GM21786 (cell line): ENCODE measurements around the gene TRIM28.

Source experiments
- ATAC-seq: cut with Tn5 transposase; IDR thresholded peaks from one replicate; pipeline ENCODE4 v1.9.1; 2021; ENCODE audit not compliant: unreplicated experiment

TRIM28 gene

GRCh38 chr19:58547323-58548312 lies 3.8 kb downstream of the TRIM28 start:
- no peak for ATAC-seq

- no peak for ATAC-seq
Observed at GRCh38 chr19:58548859-58549663, 5.2 kb downstream of the TRIM28 start.

GRCh38 chr19:58549664-58550361 lies 5.9 kb downstream of the TRIM28 start:
- no peak for ATAC-seq

GRCh38 chr19:58550362-58551122 lies 6.7 kb downstream of the TRIM28 start:
- ATAC-seq = no peak

GRCh38 chr19:58551123-58551497 lies 7.2 kb downstream of the TRIM28 start:
- no peak for ATAC-seq

- no peak for ATAC-seq
Observed at GRCh38 chr19:58551577-58552471, 8.0 kb downstream of the TRIM28 start.

GRCh38 chr19:58552655-58553054 lies 8.8 kb downstream of the TRIM28 start:
- ATAC-seq = no peak

- ATAC-seq = no peak
Observed at GRCh38 chr19:58553799-58554493, 10.1 kb downstream of the TRIM28 start.

- peak; percentile 25 for ATAC-seq
Observed at GRCh38 chr19:58554494-58555368, 10.9 kb downstream of the TRIM28 start, which contains the start of gene CHMP2A. TSS of gene CHMP2A (minus strand) at chr19:58555105. CDS start at chr19:58554212, 893 bp downstream.

GRCh38 chr19:58555369-58555885 lies 11.6 kb downstream of the TRIM28 start:
- ATAC-seq = no peak

GRCh38 chr19:58555920-58556621 lies 12.2 kb downstream of the TRIM28 start:
- no peak for ATAC-seq

GRCh38 chr19:58556622-58557220 lies 12.9 kb downstream of the TRIM28 start:
- ATAC-seq = no peak

- ATAC-seq = no peak
Observed at GRCh38 chr19:58557221-58558065, 13.6 kb downstream of the TRIM28 start.

- ATAC-seq = no peak
Observed at GRCh38 chr19:58558066-58558622, 14.3 kb downstream of the TRIM28 start, which contains the start of gene UBE2M. TSS of gene UBE2M (minus strand) at chr19:58558611. CDS start at chr19:58558381, 230 bp downstream.

GRCh38 chr19:58558623-58559274 lies 14.9 kb downstream of the TRIM28 start:
- peak; percentile 54 for ATAC-seq
